Lower lobe of right lung (tissue), 2 donors: ENCODE measurements around the gene ITPK1. TPM values are rescaled to one million over a fixed set of nuclear protein-coding genes. Genes with fewer than 3 reads are reported as not detected.

Experiments used
- ATAC-seq, 2 donors: fragments of 200-7000 bp; cut with Tn5 transposase; one replicate each; pipeline ENCODE4 v1.9.1; 2020 to 2022; ENCODE audit warnings: mild to moderate bottlenecking in 2 of 2, moderate library complexity in 2 of 2
- DNase-seq: peaks from one replicate; pipeline ENCODE4 v3.0.0-alpha.2; 2020
- H3K27ac ChIP-seq: fragments of 200-600 bp; one replicate; pipeline ENCODE4 v1.8.0; 2022
- H3K27me3 ChIP-seq: fragments of 200-600 bp; one replicate; pipeline ENCODE4 v1.8.0; 2022; ENCODE audit warnings: low read depth
- H3K36me3 ChIP-seq: fragments of 200-600 bp; one replicate; pipeline ENCODE4 v1.8.0; 2022; ENCODE audit warnings: mild to moderate bottlenecking
- H3K4me1 ChIP-seq: fragments of 200-600 bp; one replicate; pipeline ENCODE4 v1.8.0; 2022
- H3K4me3 ChIP-seq: fragments of 200-600 bp; one replicate; pipeline ENCODE4 v1.8.0; 2022; ENCODE audit warnings: mild to moderate bottlenecking
- H3K9me3 ChIP-seq: fragments of 200-600 bp; one replicate; pipeline ENCODE4 v1.8.0; 2022
- CTCF ChIP-seq: fragments of 200-600 bp; IDR thresholded peaks from one replicate; pipeline ENCODE4 v1.8.0; 2022; ENCODE audit warnings: antibody characterized with exemption, mild to moderate bottlenecking
- intact Hi-C: fragments of 100-400 bp; cut with DNase I; formaldehyde crosslinking; loops from one replicate; pipeline ENCODE4 v1.11.0; 2022
- total RNA-seq: library from RNA; stranded (reverse); fragmentation: NEBNext Ultra II Directional; extraction: Animal tissue kit (Norgen Biotek cat#: 25700); gene quantifications from one replicate; pipeline ENCODE4 v1.2.1, GENCODE V29; 2021
- donor health status: DM: no; HTN: yes; CAD: no; lungs with severe emphysema.

Gene ITPK1
- total RNA-seq, 1 donor from 2014 or later: 129 TPM

- no peak for DNase-seq
- H3K4me3 ChIP-seq: no peak overlapping the region
- ATAC-seq: peak in 1 of 2 donors; percentile 34
- no peak for TF ChIP-seq CTCF
- H3K4me1 ChIP-seq: no peaks in the 10 kb centered on the region
- no peak overlapping the region for H3K27ac ChIP-seq
- intact Hi-C loops: no loop called here
- H3K36me3 ChIP-seq: no peaks in the 10 kb centered on the region
- H3K9me3 ChIP-seq: no peaks in the 10 kb centered on the region
- H3K27me3 ChIP-seq: no peaks in the 10 kb centered on the region
These were observed 41.1 kb upstream of the ITPK1 start for GRCh38 chr14:93156693-93157369.

GRCh38 chr14:93155667-93156066, 39.9 kb upstream of the ITPK1 start:
- Histone ChIP-seq H3K36me3 (no peaks in the 10 kb centered on the region), H3K27me3 (no peaks in the 10 kb centered on the region), H3K4me1 (peaks cover 5% of the 10 kb centered on the region), H3K4me3 (no peak overlapping the region), H3K9me3 (no peaks in the 10 kb centered on the region), H3K27ac (no peak overlapping the region)
- no peak for TF ChIP-seq CTCF
- ATAC-seq (no peak), DNase-seq (no peak)
- intact Hi-C loops: no loop called here

- Histone ChIP-seq H3K36me3 (no peaks in the 10 kb centered on the region), H3K27me3 (no peaks in the 10 kb centered on the region), H3K9me3 (no peaks in the 10 kb centered on the region), H3K4me1 (peaks cover 12% of the 10 kb centered on the region), H3K4me3 (no peak overlapping the region), H3K27ac (no peak overlapping the region)
- no peak for ATAC-seq
- intact Hi-C loops: no loop called here
- TF ChIP-seq CTCF: no peak
- DNase-seq: no peak
These were observed 37.4 kb upstream of the ITPK1 start for GRCh38 chr14:93153121-93153520.

GRCh38 chr14:93150227-93151208, 34.8 kb upstream of the ITPK1 start:
- intact Hi-C loops: no loop called here
- Histone ChIP-seq H3K9me3 (no peaks in the 10 kb centered on the region), H3K36me3 (no peaks in the 10 kb centered on the region), H3K27me3 (no peaks in the 10 kb centered on the region), H3K4me3 (peak overlapping the region; percentile 26), H3K27ac (no peak overlapping the region), H3K4me1 (peaks cover 12% of the 10 kb centered on the region)
- ATAC-seq (peak; percentile 68 to 74), DNase-seq (no peak)
- TF ChIP-seq CTCF: no peak

- no peaks in the 10 kb centered on the region for H3K36me3 ChIP-seq
- H3K4me1 ChIP-seq: peaks cover 12% of the 10 kb centered on the region
- H3K27me3 ChIP-seq: no peaks in the 10 kb centered on the region
- intact Hi-C loops: no loop called here
- ATAC-seq (no peak), DNase-seq (no peak)
- H3K4me3 ChIP-seq: no peak overlapping the region
- no peak for TF ChIP-seq CTCF
- H3K9me3 ChIP-seq: no peaks in the 10 kb centered on the region
- H3K27ac ChIP-seq: no peak overlapping the region
These were observed 33.3 kb upstream of the ITPK1 start for GRCh38 chr14:93148979-93149378.
